GM12801 (cell line): ENCODE measurements around the gene CERS4.

ENCODE experiments used
- TF ChIP-seq, protein P1 (sequence below): IDR thresholded peaks from one replicate; pipeline ENCODE4 v1.5.1; 2011; ENCODE audit warnings: control low read depth; ENCODE audit not compliant: insufficient read length; ENCODE audit errors: extremely low read depth

Gene CERS4

GRCh38 chr19:8215783-8216182 lies 6.6 kb downstream of the CERS4 start:
- TF ChIP-seq, protein P1, sequence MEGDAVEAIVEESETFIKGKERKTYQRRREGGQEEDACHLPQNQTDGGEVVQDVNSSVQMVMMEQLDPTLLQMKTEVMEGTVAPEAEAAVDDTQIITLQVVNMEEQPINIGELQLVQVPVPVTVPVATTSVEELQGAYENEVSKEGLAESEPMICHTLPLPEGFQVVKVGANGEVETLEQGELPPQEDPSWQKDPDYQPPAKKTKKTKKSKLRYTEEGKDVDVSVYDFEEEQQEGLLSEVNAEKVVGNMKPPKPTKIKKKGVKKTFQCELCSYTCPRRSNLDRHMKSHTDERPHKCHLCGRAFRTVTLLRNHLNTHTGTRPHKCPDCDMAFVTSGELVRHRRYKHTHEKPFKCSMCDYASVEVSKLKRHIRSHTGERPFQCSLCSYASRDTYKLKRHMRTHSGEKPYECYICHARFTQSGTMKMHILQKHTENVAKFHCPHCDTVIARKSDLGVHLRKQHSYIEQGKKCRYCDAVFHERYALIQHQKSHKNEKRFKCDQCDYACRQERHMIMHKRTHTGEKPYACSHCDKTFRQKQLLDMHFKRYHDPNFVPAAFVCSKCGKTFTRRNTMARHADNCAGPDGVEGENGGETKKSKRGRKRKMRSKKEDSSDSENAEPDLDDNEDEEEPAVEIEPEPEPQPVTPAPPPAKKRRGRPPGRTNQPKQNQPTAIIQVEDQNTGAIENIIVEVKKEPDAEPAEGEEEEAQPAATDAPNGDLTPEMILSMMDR, result no peak

DNA sequence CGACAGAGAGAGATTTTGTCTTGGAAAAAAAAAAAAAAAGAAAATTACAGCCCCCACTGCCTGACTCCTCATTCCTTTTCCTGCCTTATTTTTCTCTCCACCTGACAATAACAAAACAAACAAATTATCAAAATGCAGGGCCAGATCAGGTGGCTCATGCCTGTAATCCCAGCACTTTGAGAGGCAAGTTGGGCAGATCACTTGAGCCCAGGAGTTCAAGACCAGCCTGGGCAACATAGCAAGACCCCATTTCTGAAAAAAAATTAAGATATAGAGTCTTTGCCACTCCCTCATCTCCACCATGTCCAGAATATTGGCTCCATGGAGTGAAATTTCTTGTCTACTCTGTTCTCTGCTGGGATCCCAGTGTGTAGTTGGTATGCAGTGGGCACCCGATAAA lies 7.2 kb downstream of the CERS4 start:
- TF ChIP-seq, protein P1, result no peak

DNA sequence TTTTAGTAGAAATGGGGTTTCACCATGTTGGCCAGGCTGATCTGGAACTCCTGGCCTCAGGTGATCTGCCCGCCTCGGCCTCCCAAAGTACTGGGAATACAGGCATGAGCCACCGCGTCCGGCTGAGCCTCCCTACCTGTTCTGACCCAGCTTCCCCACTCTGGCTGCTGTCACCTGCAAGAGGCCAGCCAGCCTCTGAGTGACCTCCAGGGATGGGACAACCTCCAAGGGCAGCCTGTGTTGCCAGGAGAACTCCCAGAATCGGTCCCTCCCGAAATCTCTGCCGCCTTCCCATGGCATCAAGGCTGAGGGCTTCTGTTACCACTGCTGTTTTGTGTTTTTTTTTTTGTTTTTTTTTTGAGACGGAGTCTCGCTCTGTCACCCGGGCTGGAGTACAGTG lies 11.3 kb downstream of the CERS4 start:
- TF ChIP-seq, protein P1, result no peak

GRCh38 chr19:8221161-8221560 lies 12.0 kb downstream of the CERS4 start:
- TF ChIP-seq, protein P1, result no peak

DNA sequence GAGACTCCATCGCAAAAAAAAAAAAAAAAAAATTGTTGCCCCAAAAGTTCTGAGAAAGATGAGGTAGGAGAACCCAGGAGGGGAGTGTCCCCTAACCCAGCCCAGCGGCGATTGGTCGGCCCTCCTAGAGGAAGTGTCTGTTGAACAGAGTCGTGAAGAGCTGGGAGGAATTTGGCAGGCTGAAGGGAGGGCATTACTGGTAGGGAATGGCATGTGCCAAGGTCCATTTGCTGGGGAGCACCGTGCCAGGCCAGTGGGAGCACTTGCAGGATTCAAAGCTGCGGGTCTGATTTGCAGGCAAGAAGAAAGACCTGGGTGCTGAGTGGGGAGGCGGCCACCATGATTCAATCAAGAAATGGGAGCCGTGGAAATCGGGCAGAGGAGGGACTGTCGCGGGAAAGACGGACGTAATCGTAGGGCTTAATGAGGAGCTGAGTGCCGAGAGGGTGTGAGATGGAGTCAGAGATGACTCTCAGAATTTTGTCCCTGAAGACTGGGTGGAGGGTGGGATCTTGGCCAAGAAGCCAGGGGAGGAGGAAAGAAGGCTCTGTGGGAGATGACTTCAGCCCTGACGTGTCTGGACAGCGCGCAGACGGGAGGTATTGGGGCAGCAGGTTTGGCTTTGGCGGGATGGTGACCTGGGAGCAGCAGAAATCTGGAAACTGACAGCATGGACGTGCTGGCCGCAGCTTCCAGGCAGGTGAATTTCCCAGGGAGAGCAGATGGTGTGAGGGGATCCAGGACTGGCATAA lies 15.4 kb downstream of the CERS4 start:
- TF ChIP-seq, protein P1, result no peak

- TF ChIP-seq, protein P1, result no peak
Observed at GRCh38 chr19:8231073-8231604, 22.0 kb downstream of the CERS4 start.

GRCh38 chr19:8233370-8233769 lies 24.2 kb downstream of the CERS4 start:
- TF ChIP-seq, protein P1, result no peak
